HCT116 (cell line): ENCODE data around the gene COBLL1. TPM values are rescaled to one million over a fixed set of nuclear protein-coding genes. Genes with fewer than 3 reads are reported as not detected.
"Not testable (repeated sequence)": the region's sequence is repeated elsewhere in the genome, so short reads cannot be mapped to it uniquely, and the experiment has no call there.

Source experiments
- ATAC-seq: fragments of 200-7000 bp; cut with Tn5 transposase; 2 replicates; pipeline ENCODE4 v1.9.1; 2020; ENCODE audit warnings: mild to moderate bottlenecking, moderate library complexity
- BruUV-seq: library from RNA; stranded (reverse); fragments of 400-500 nt; replicated peaks from 2 replicates; lab custom pipeline; 2021; lab: Mats Ljungman, UMichigan
- CTCF ChIA-PET: fragments of 300-600 bp; sonication (Branson Sonifier 250); formaldehyde crosslinking; loops from one replicate; lab custom pipeline; 2021; ENCODE audit warnings: antibody characterized with exemption; lab: Charles Lee
- POLR2A ChIA-PET: fragments of 300-600, 350-600 bp; sonication (Branson Sonifier 250); formaldehyde crosslinking; loops from one replicate; lab custom pipeline; 2021; ENCODE audit warnings: antibody characterized with exemption; lab: Charles Lee
- RAD21 ChIA-PET, 2 experiments: fragments of 300-600 bp; sonication (Branson Sonifier 250); formaldehyde crosslinking; loops; one replicate each; lab custom pipeline; 2023; ENCODE audit warnings: low total read pairs in 2 of 2; ENCODE audit not compliant: uncharacterized antibody in 2 of 2, unreplicated experiment in 2 of 2, low non-redundant PET in 1 of 2; lab: Charles Lee
- DNase-seq: peaks from one replicate; pipeline ENCODE4 v3.0.0-alpha.2; 2010; ENCODE audit warnings: low read depth, low spot score
- H2AFZ ChIP-seq: fragments of 200-600 bp; shearing (Covaris generic), sonication (generic); 2 replicates; pipeline ENCODE4 v1.6.1; 2017; ENCODE audit warnings: low read depth, mixed run types, mixed read lengths, antibody characterized with exemption, low read length; ENCODE audit not compliant: poor library complexity, severe bottlenecking
- H3K27ac ChIP-seq: 2 replicates; pipeline ENCODE4 v1.5.1; 2012; ENCODE audit warnings: low read depth, low read length
- H3K27me3 ChIP-seq: fragments of 200-600 bp; sonication (generic); 2 replicates; pipeline ENCODE4 v1.6.1; 2016; ENCODE audit warnings: mixed run types, low read length, mixed read lengths; ENCODE audit not compliant: insufficient read depth
- H3K36me3 ChIP-seq, 2 experiments: fragments of 200-500 bp in 1 of 2; fragments of 200-600 bp in 1 of 2; sonication (Bioruptor generic) in 1 of 2; sonication (generic) in 1 of 2; 2 replicates each; pipeline versions ENCODE4 v1.5.1 to v1.6.1; 2014 to 2016; ENCODE audit warnings: low read length in 2 of 2, inconsistent platforms in 1 of 2, mixed read lengths in 1 of 2, mixed run types in 1 of 2; ENCODE audit not compliant: insufficient read depth in 2 of 2, control insufficient read depth in 1 of 2
- H3K4me1 ChIP-seq, 2 experiments: fragments of 200-600 bp in 1 of 2; sonication (generic) in 1 of 2; 2 replicates each; pipeline versions ENCODE4 v1.5.1 to v1.6.1; 2012 to 2017; ENCODE audit warnings: low read length in 2 of 2, inconsistent platforms in 1 of 2, mild to moderate bottlenecking in 1 of 2, mixed read lengths in 1 of 2, mixed run types in 1 of 2, moderate library complexity in 1 of 2; ENCODE audit not compliant: insufficient read depth in 2 of 2, control insufficient read depth in 1 of 2
- H3K4me2 ChIP-seq: fragments of 200-600 bp; sonication (generic); 2 replicates; pipeline ENCODE4 v1.6.1; 2017; ENCODE audit warnings: mixed run types, low read length, mixed read lengths
- H3K4me3 ChIP-seq, 2 experiments: fragments of 200-600 bp in 1 of 2; sonication (generic) in 1 of 2; replicated peaks in 1 of 2; 2 replicates each; pipeline ENCODE4 v1.5.1; 2011 to 2016; ENCODE audit warnings: low read length in 2 of 2, control low read depth in 1 of 2, low read depth in 1 of 2, mild to moderate bottlenecking in 1 of 2, mixed read lengths in 1 of 2, mixed run types in 1 of 2
- H3K79me2 ChIP-seq: fragments of 200-600 bp; sonication (generic); 2 replicates; pipeline ENCODE4 v1.6.1; 2017; ENCODE audit warnings: mild to moderate bottlenecking, mixed run types, low read length, moderate library complexity, mixed read lengths; ENCODE audit not compliant: insufficient read depth
- H3K9ac ChIP-seq: fragments of 200-600 bp; sonication (generic); 2 replicates; pipeline ENCODE4 v1.6.1; 2016; ENCODE audit warnings: low read length, mixed read lengths
- H3K9me2 ChIP-seq: fragments of 200-600 bp; sonication (generic), shearing (Covaris generic); 2 replicates; pipeline ENCODE4 v1.6.1; 2017; ENCODE audit warnings: mixed run types, mild to moderate bottlenecking, moderate library complexity; ENCODE audit not compliant: insufficient read depth
- H3K9me3 ChIP-seq, 2 experiments: fragments of 200-500 bp in 1 of 2; fragments of 200-600 bp in 1 of 2; sonication (Bioruptor generic) in 1 of 2; sonication (generic) in 1 of 2; 2 replicates each; pipeline ENCODE4 v1.6.1; 2014 to 2017; ENCODE audit warnings: low read length in 2 of 2, mixed read lengths in 2 of 2, inconsistent platforms in 1 of 2, low read depth in 1 of 2, mild to moderate bottlenecking in 1 of 2, mixed run types in 1 of 2, moderate library complexity in 1 of 2; ENCODE audit not compliant: control insufficient read depth in 1 of 2, insufficient read depth in 1 of 2
- H4K20me1 ChIP-seq: fragments of 200-600 bp; sonication (generic), shearing (Covaris generic); 2 replicates; pipeline ENCODE4 v1.6.1; 2017; ENCODE audit warnings: mixed run types, mild to moderate bottlenecking, moderate library complexity; ENCODE audit not compliant: insufficient read depth
- CEBPB ChIP-seq: IDR thresholded peaks from 2 replicates; pipeline ENCODE4 v1.6.1; 2012; ENCODE audit warnings: low read depth
- EGR1 ChIP-seq: IDR thresholded peaks from 2 replicates; pipeline ENCODE4 v1.6.1; 2012; ENCODE audit warnings: low read depth
- EZH2 ChIP-seq: fragments of 200-600 bp; sonication (generic); IDR thresholded peaks from 2 replicates; pipeline ENCODE4 v1.6.1; 2017; ENCODE audit warnings: antibody characterized with exemption, mixed run types
- POLR2AphosphoS5 ChIP-seq: IDR thresholded peaks from 2 replicates; pipeline ENCODE4 v1.6.1; 2011; ENCODE audit warnings: mild to moderate bottlenecking, low read depth, low read length, moderate library complexity
- SIN3A ChIP-seq: IDR thresholded peaks from 2 replicates; pipeline ENCODE4 v1.6.1; 2012; ENCODE audit warnings: low read depth
- SP1 ChIP-seq: IDR thresholded peaks from 2 replicates; pipeline ENCODE4 v1.6.1; 2012; ENCODE audit warnings: low read depth
- SRF ChIP-seq: IDR thresholded peaks from 2 replicates; pipeline ENCODE4 v1.6.1; 2012; ENCODE audit warnings: low read depth
- YY1 ChIP-seq: IDR thresholded peaks from 2 replicates; pipeline ENCODE4 v1.6.1; 2011; ENCODE audit warnings: low read length, low read depth, moderate library complexity, mild to moderate bottlenecking; ENCODE audit not compliant: insufficient replicate concordance; ENCODE audit errors: extremely low read depth
- ZBTB33 ChIP-seq: IDR thresholded peaks from 2 replicates; pipeline ENCODE4 v1.6.1; 2011; ENCODE audit warnings: mild to moderate bottlenecking, low read length, moderate library complexity; ENCODE audit not compliant: insufficient replicate concordance; ENCODE audit errors: extremely low read depth
- ZFX ChIP-seq: fragments of 450-650 bp; IDR thresholded peaks from 2 replicates; pipeline ENCODE4 v1.6.1; 2017
- intact Hi-C: fragments of 100-400 bp; cut with micrococcal nuclease; formaldehyde crosslinking; loops from 2 replicates; pipeline ENCODE4 v1.10.0; 2022
- total RNA-seq: library from RNA; stranded (reverse); gene quantifications from one replicate; pipeline ENCODE4 v1.2.1, GENCODE V29; 2021; ENCODE audit not compliant: unreplicated experiment

Gene COBLL1
- total RNA-seq, 1 experiment from 2014 or later = 3.6 TPM

GRCh38 chr2:164860694-164861042 lies 19.0 kb upstream of the COBLL1 start:
- no peak overlapping the region for H3K4me2 ChIP-seq
- RAD21 ChIA-PET = no interaction called here
- no peak overlapping the region for H2AFZ ChIP-seq
- intact Hi-C loops = no loop called here
- H3K36me3 ChIP-seq = no peaks in the 10 kb centered on the region
- no peaks in the 10 kb centered on the region for H3K4me1 ChIP-seq
- H3K9me3 ChIP-seq = no peaks in the 10 kb centered on the region
- ATAC-seq = no peak
- H3K9ac ChIP-seq = no peak overlapping the region
- no peak for DNase-seq
- no TSS peak for BruUV-seq
- no peak overlapping the region for H3K4me3 ChIP-seq
- H3K27ac ChIP-seq = no peak overlapping the region
- no peaks in the 10 kb centered on the region for H4K20me1 ChIP-seq
- POLR2A ChIA-PET = no interaction called here
- no peaks in the 10 kb centered on the region for H3K27me3 ChIP-seq
- TF ChIP-seq ZBTB33 (no peak), EZH2 (no peak), ZFX (no peak), POLR2AphosphoS5 (no peak), SRF (no peak), YY1 (no peak), CEBPB (no peak), SP1 (no peak), EGR1 (no peak), SIN3A (no peak)
- H3K9me2 ChIP-seq = no peaks in the 10 kb centered on the region
- H3K79me2 ChIP-seq = no peaks in the 10 kb centered on the region
- CTCF ChIA-PET = interaction anchor here (4.0 kb wide), 1 partner anchor 19 kb away, joined by 20 read pairs; the partner anchor contains the start of gene COBLL1

GRCh38 chr2:164859906-164860693 lies 18.5 kb upstream of the COBLL1 start:
- POLR2A ChIA-PET, H3K27me3 ChIP-seq, H3K36me3 ChIP-seq, intact Hi-C loops, RAD21 ChIA-PET, H3K4me3 ChIP-seq, H4K20me1 ChIP-seq, H3K9me3 ChIP-seq, H3K9me2 ChIP-seq, DNase-seq, BruUV-seq, H3K4me2 ChIP-seq, H3K79me2 ChIP-seq, H3K4me1 ChIP-seq, H3K27ac ChIP-seq, H3K9ac ChIP-seq, ATAC-seq, H2AFZ ChIP-seq: not testable (repeated sequence)
- CTCF ChIA-PET = interaction anchor here (4.0 kb wide), 1 partner anchor 18 kb away, joined by 20 read pairs; the partner anchor contains the start of gene COBLL1
